ENCODE results near the gene NBPF12.
"Not testable (repeated sequence)": the region's sequence is repeated elsewhere in the genome, so short reads cannot be mapped to it uniquely, and the experiment has no call there.

Gene NBPF12

GRCh38 chr1:146986450-146986849 lies 48.3 kb downstream of the NBPF12 start:
- DNase-seq (ENCODE audit: low read depth in 2 of 2), result not testable (repeated sequence)

- not testable (repeated sequence) for DNase-seq (ENCODE audit: low read depth in 2 of 2)
Observed at GRCh38 chr1:146987502-146987901, 49.4 kb downstream of the NBPF12 start.

- DNase-seq (ENCODE audit: low read depth in 2 of 2), result not testable (repeated sequence)
Observed at GRCh38 chr1:146989455-146989854, 51.3 kb downstream of the NBPF12 start.

- DNase-seq (ENCODE audit: low read depth in 2 of 2), result not testable (repeated sequence)
Observed at GRCh38 chr1:147008495-147008894, 70.4 kb downstream of the NBPF12 start.

- DNase-seq (ENCODE audit: low read depth in 2 of 2), result not testable (repeated sequence)
Observed at GRCh38 chr1:147026975-147027374, 88.9 kb downstream of the NBPF12 start.

GRCh38 chr1:147030066-147030653 lies 92.0 kb downstream of the NBPF12 start:
- DNase-seq (ENCODE audit: low read depth in 2 of 2), result not testable (repeated sequence)

- DNase-seq (ENCODE audit: low read depth in 2 of 2), result no peak
Observed at GRCh38 chr1:147039916-147040315, 101.8 kb downstream of the NBPF12 start.

GRCh38 chr1:147042891-147043290 lies 104.8 kb downstream of the NBPF12 start:
- not testable (repeated sequence) for DNase-seq (ENCODE audit: low read depth in 2 of 2)

- DNase-seq (ENCODE audit: low read depth in 2 of 2), result not testable (repeated sequence)
Observed at GRCh38 chr1:147044511-147044910, 106.4 kb downstream of the NBPF12 start.

Measured in stimulated activated CD4-positive, alpha-beta T cell treated with anti-CD3 and anti-CD28 coated beads, Interleukin-15, amount 100 ng/mL, for 48 hours (primary cell).